A673 (cell line): Measurements from ENCODE around the gene KANSL1L. TPM values are rescaled to one million over a fixed set of nuclear protein-coding genes. Genes with fewer than 3 reads are reported as not detected.
"Not testable (repeated sequence)": the region's sequence is repeated elsewhere in the genome, so short reads cannot be mapped to it uniquely, and the experiment has no call there.

Experiments used
- BruUV-seq: library from RNA; stranded (reverse); fragments of 400-500 nt; replicated peaks from 2 replicates; lab custom pipeline; 2021; lab: Mats Ljungman, UMichigan
- CTCF ChIA-PET: fragments of 300-600 bp; sonication (Branson Sonifier 250); formaldehyde crosslinking; loops from one replicate; lab custom pipeline; 2022; ENCODE audit warnings: antibody characterized with exemption; lab: Charles Lee
- POLR2A ChIA-PET: fragments of 300-600 bp; sonication (Branson Sonifier 250); formaldehyde crosslinking; loops from one replicate; lab custom pipeline; 2022; ENCODE audit warnings: antibody characterized with exemption; ENCODE audit not compliant: low non-redundant PET; lab: Charles Lee
- DNase-seq: peaks from one replicate; pipeline ENCODE4 v3.0.0-alpha.2; 2015; ENCODE audit warnings: low spot score
- H3K27ac ChIP-seq: fragments of 200-600 bp; sonication (generic); 2 replicates; pipeline ENCODE4 v1.5.1; 2016; ENCODE audit warnings: mixed run types, low read depth, mild to moderate bottlenecking, mixed read lengths, antibody characterized with exemption, low read length; ENCODE audit not compliant: poor library complexity, severe bottlenecking
- H3K27me3 ChIP-seq: fragments of 200-600 bp; sonication (generic); replicated peaks from 2 replicates; pipeline ENCODE4 v1.6.1; 2017; ENCODE audit warnings: mixed run types, low read depth, mild to moderate bottlenecking, mixed read lengths, antibody characterized with exemption, low read length; ENCODE audit not compliant: insufficient read depth, poor library complexity
- H3K36me3 ChIP-seq: fragments of 200-600 bp; sonication (generic); 2 replicates; pipeline ENCODE4 v1.6.1; 2016; ENCODE audit warnings: mixed run types, mild to moderate bottlenecking, mixed read lengths, antibody characterized with exemption, low read length; ENCODE audit not compliant: insufficient read depth, poor library complexity, severe bottlenecking
- H3K4me1 ChIP-seq: fragments of 200-600 bp; sonication (generic); 2 replicates; pipeline ENCODE4 v1.6.1; 2017; ENCODE audit warnings: mixed run types, mild to moderate bottlenecking, mixed read lengths, antibody characterized with exemption, low read length; ENCODE audit not compliant: insufficient read depth, poor library complexity, severe bottlenecking
- H3K4me3 ChIP-seq: fragments of 200-600 bp; sonication (generic); 2 replicates; pipeline ENCODE4 v1.5.1; 2016; ENCODE audit warnings: low read depth, mixed run types, mild to moderate bottlenecking, mixed read lengths, low read length; ENCODE audit not compliant: poor library complexity, severe bottlenecking
- H3K9me3 ChIP-seq: fragments of 200-600 bp; sonication (generic); 2 replicates; pipeline ENCODE4 v1.6.1; 2016; ENCODE audit warnings: mixed run types, low read depth, mild to moderate bottlenecking, mixed read lengths, antibody characterized with exemption, low read length; ENCODE audit not compliant: poor library complexity, severe bottlenecking
- EZH2 ChIP-seq: fragments of 200-600 bp; sonication (generic); IDR thresholded peaks from 2 replicates; pipeline ENCODE4 v1.6.1; 2017; ENCODE audit warnings: borderline replicate concordance, low read depth, mild to moderate bottlenecking, mixed read lengths, antibody characterized with exemption, low read length; ENCODE audit not compliant: poor library complexity, severe bottlenecking
- intact Hi-C: fragments of 100-400 bp; cut with micrococcal nuclease; formaldehyde crosslinking; loops from one replicate; pipeline ENCODE4 v1.10.0; 2022; ENCODE audit not compliant: unreplicated experiment
- total RNA-seq: library from RNA; stranded (reverse); gene quantifications from 2 replicates; pipeline ENCODE4 v1.2.3, GENCODE V29; 2021
- TF ChIP-seq, protein P1 (sequence below): fragments of 300-800, 200-600 bp; sonication (generic); conservative IDR thresholded peaks from 2 replicates; pipeline ENCODE4 v1.5.1; 2017; ENCODE audit warnings: low read depth, mild to moderate bottlenecking, antibody characterized with exemption, low read length, moderate library complexity, mixed read lengths

KANSL1L gene
- total RNA-seq, 1 experiment from 2014 or later, result 17.7 TPM

GRCh38 chr2:210188190-210188589, 17.0 kb upstream of the KANSL1L start:
- H3K4me1 ChIP-seq, result no peaks in the 10 kb centered on the region
- H3K9me3 ChIP-seq, result no peaks in the 10 kb centered on the region
- CTCF ChIA-PET, result no interaction called here
- no peaks in the 10 kb centered on the region for H3K36me3 ChIP-seq
- no TSS peak for BruUV-seq
- no peaks in the 10 kb centered on the region for H3K27me3 ChIP-seq
- TF ChIP-seq, protein P1, sequence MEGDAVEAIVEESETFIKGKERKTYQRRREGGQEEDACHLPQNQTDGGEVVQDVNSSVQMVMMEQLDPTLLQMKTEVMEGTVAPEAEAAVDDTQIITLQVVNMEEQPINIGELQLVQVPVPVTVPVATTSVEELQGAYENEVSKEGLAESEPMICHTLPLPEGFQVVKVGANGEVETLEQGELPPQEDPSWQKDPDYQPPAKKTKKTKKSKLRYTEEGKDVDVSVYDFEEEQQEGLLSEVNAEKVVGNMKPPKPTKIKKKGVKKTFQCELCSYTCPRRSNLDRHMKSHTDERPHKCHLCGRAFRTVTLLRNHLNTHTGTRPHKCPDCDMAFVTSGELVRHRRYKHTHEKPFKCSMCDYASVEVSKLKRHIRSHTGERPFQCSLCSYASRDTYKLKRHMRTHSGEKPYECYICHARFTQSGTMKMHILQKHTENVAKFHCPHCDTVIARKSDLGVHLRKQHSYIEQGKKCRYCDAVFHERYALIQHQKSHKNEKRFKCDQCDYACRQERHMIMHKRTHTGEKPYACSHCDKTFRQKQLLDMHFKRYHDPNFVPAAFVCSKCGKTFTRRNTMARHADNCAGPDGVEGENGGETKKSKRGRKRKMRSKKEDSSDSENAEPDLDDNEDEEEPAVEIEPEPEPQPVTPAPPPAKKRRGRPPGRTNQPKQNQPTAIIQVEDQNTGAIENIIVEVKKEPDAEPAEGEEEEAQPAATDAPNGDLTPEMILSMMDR, result no peak
- no peak for TF ChIP-seq EZH2
- H3K4me3 ChIP-seq, result no peak overlapping the region
- POLR2A ChIA-PET, result no interaction called here
- intact Hi-C loops, result no loop called here
- no peak for DNase-seq
- no peak overlapping the region for H3K27ac ChIP-seq

- H3K27me3 ChIP-seq, H3K27ac ChIP-seq, POLR2A ChIA-PET, H3K4me3 ChIP-seq, intact Hi-C loops, DNase-seq, H3K9me3 ChIP-seq, H3K36me3 ChIP-seq, CTCF ChIA-PET, H3K4me1 ChIP-seq, BruUV-seq: not testable (repeated sequence)
Observed at GRCh38 chr2:210183936-210184335, 12.7 kb upstream of the KANSL1L start.

- H3K27me3 ChIP-seq, H3K9me3 ChIP-seq, intact Hi-C loops, H3K4me3 ChIP-seq, BruUV-seq, H3K36me3 ChIP-seq, DNase-seq, POLR2A ChIA-PET, CTCF ChIA-PET, H3K4me1 ChIP-seq, H3K27ac ChIP-seq: not testable (repeated sequence)
Observed at GRCh38 chr2:210181606-210182088, 10.4 kb upstream of the KANSL1L start.

- DNase-seq, H3K9me3 ChIP-seq, H3K36me3 ChIP-seq, POLR2A ChIA-PET, BruUV-seq, H3K27ac ChIP-seq, H3K27me3 ChIP-seq, intact Hi-C loops, H3K4me1 ChIP-seq, CTCF ChIA-PET, H3K4me3 ChIP-seq: not testable (repeated sequence)
Observed at GRCh38 chr2:210181033-210181605, 9.9 kb upstream of the KANSL1L start.
